Stomach (tissue), 4 donors: ENCODE results near the gene SSTR3.

Source experiments
- CTCF ChIP-seq, 7 experiments: fragments of 450-650 bp in 4 of 7; fragments of 200-600 bp in 3 of 7; sonication (generic) in 3 of 7; IDR thresholded peaks; one replicate each; pipeline ENCODE4 v1.5.1; 2016 to 2019; ENCODE audit warnings: antibody characterized with exemption in 7 of 7, control low read depth in 2 of 7, mild to moderate bottlenecking in 1 of 7
- EP300 ChIP-seq: sonication (generic); formaldehyde crosslinking; IDR thresholded peaks from one replicate; pipeline ENCODE4 v1.6.1; 2017; ENCODE audit warnings: antibody characterized with exemption
- POLR2A ChIP-seq, 4 donors: fragments of 450-650 bp; IDR thresholded peaks; one replicate each; pipeline ENCODE4 v1.6.1; 2016; ENCODE audit warnings: antibody characterized with exemption in 4 of 4, control low read depth in 2 of 4, mild to moderate bottlenecking in 1 of 4, moderate library complexity in 1 of 4
- POLR2AphosphoS5 ChIP-seq, 3 donors: sonication (generic); formaldehyde crosslinking; IDR thresholded peaks; one replicate each; pipeline ENCODE4 v1.6.1; 2016; ENCODE audit warnings: antibody characterized with exemption in 3 of 3

- no peak for TF ChIP-seq POLR2AphosphoS5 (IDR thresholded peaks at IDR 0.05)
- no peak for TF ChIP-seq CTCF (IDR thresholded peaks at IDR 0.05)
- TF ChIP-seq POLR2A (IDR thresholded peaks at IDR 0.05) = no peak
- no peak for TF ChIP-seq EP300
These were observed 18.6 kb upstream of the SSTR3 start for GRCh38 chr22:37230673-37231405.
